HG03039 (cell line): Measurements from ENCODE around the gene CLPSL2.

Experiments
- ATAC-seq: cut with Tn5 transposase; IDR thresholded peaks from one replicate; pipeline ENCODE4 v1.9.1; 2021; ENCODE audit warnings: mild to moderate bottlenecking, moderate library complexity; ENCODE audit not compliant: unreplicated experiment

The CLPSL2 gene

GRCh38 chr6:35745509-35745908 lies 30.9 kb upstream of the CLPSL2 start:
- ATAC-seq: no peak

- no peak for ATAC-seq
Measured at GRCh38 chr6:35746516-35746915, 29.9 kb upstream of the CLPSL2 start.

- no peak for ATAC-seq
Measured at GRCh38 chr6:35747877-35748276, 28.5 kb upstream of the CLPSL2 start.

- no peak for ATAC-seq
Measured at GRCh38 chr6:35750557-35750956, 25.8 kb upstream of the CLPSL2 start.

- ATAC-seq: no peak
Measured at GRCh38 chr6:35751594-35751993, 24.8 kb upstream of the CLPSL2 start.

- ATAC-seq: no peak
Measured at GRCh38 chr6:35752330-35752729, 24.1 kb upstream of the CLPSL2 start.

- ATAC-seq: no peak
Measured at GRCh38 chr6:35754452-35755277, 21.7 kb upstream of the CLPSL2 start.

- ATAC-seq: no peak
Measured at GRCh38 chr6:35755278-35755924, 21.0 kb upstream of the CLPSL2 start.

GRCh38 chr6:35757456-35758123 lies 18.8 kb upstream of the CLPSL2 start:
- no peak for ATAC-seq

GRCh38 chr6:35759426-35759825 lies 17.0 kb upstream of the CLPSL2 start:
- no peak for ATAC-seq

- no peak for ATAC-seq
Measured at GRCh38 chr6:35765739-35766138, 10.7 kb upstream of the CLPSL2 start.

- no peak for ATAC-seq
Measured at GRCh38 chr6:35769211-35769610, 7.2 kb upstream of the CLPSL2 start.

GRCh38 chr6:35771343-35771627 lies 5.1 kb upstream of the CLPSL2 start:
- no peak for ATAC-seq

GRCh38 chr6:35774116-35774794 lies 2.1 kb upstream of the CLPSL2 start:
- no peak for ATAC-seq

- ATAC-seq: no peak
Measured at GRCh38 chr6:35775031-35775430, 1.4 kb upstream of the CLPSL2 start.

GRCh38 chr6:35777356-35778102 lies 1.1 kb downstream of the CLPSL2 start:
- ATAC-seq: no peak

- ATAC-seq: no peak
Measured at GRCh38 chr6:35778437-35778836, 2.0 kb downstream of the CLPSL2 start.

- no peak for ATAC-seq
Measured at GRCh38 chr6:35780719-35781118, 4.3 kb downstream of the CLPSL2 start, which contains the start of gene CLPSL1. CLPSL1 (plus strand) TSS chr6:35781019; CDS start chr6:35781111, 92 bp downstream.

- no peak for ATAC-seq
Measured at GRCh38 chr6:35781290-35781689, 4.9 kb downstream of the CLPSL2 start.

- no peak for ATAC-seq
Measured at GRCh38 chr6:35782424-35782823, 6.0 kb downstream of the CLPSL2 start.

GRCh38 chr6:35784200-35784599 lies 7.8 kb downstream of the CLPSL2 start:
- ATAC-seq: no peak
